NT2/D1 (cell line): ENCODE measurements around the gene SIRPD.
"Not testable (repeated sequence)": the region's sequence is repeated elsewhere in the genome, so short reads cannot be mapped to it uniquely, and the experiment has no call there.

Experiments
- DNase-seq: peaks from one replicate; pipeline ENCODE4 v3.0.0-alpha.2; 2011; ENCODE audit warnings: low read depth, low spot score
- H3K27me3 ChIP-seq: 2 replicates; pipeline ENCODE4 v1.6.0; 2011; ENCODE audit warnings: mild to moderate bottlenecking; ENCODE audit not compliant: insufficient read length, insufficient read depth
- H3K36me3 ChIP-seq: 2 replicates; pipeline ENCODE4 v1.6.1; 2011; ENCODE audit warnings: mild to moderate bottlenecking, low read length, mixed read lengths; ENCODE audit not compliant: insufficient read depth, insufficient read length
- H3K4me1 ChIP-seq: 2 replicates; pipeline ENCODE4 v1.5.1; 2011; ENCODE audit not compliant: insufficient read depth, insufficient read length
- H3K4me3 ChIP-seq: 2 replicates; pipeline ENCODE4 v1.5.1; 2011; ENCODE audit warnings: low read depth; ENCODE audit not compliant: insufficient read length
- H3K9ac ChIP-seq: 2 replicates; pipeline ENCODE4 v1.6.0; 2011; ENCODE audit warnings: low read depth; ENCODE audit not compliant: insufficient read length
- H3K9me3 ChIP-seq: 2 replicates; pipeline ENCODE4 v1.5.1; 2011; ENCODE audit warnings: mild to moderate bottlenecking, low read length; ENCODE audit not compliant: insufficient read depth
- SUZ12 ChIP-seq: IDR thresholded peaks from 2 replicates; pipeline ENCODE4 v1.6.1; 2011; ENCODE audit not compliant: insufficient read length, insufficient read depth; ENCODE audit errors: extremely low read depth
- YY1 ChIP-seq: IDR thresholded peaks from 2 replicates; pipeline ENCODE4 v1.6.1; 2011; ENCODE audit not compliant: insufficient read length, insufficient read depth
- ZNF274 ChIP-seq: IDR thresholded peaks from 2 replicates; pipeline ENCODE4 v1.6.1; 2011; ENCODE audit warnings: mild to moderate bottlenecking, low read depth, low read length

The SIRPD gene

GRCh38 chr20:1557605-1558004, at the start of gene SIRPD:
SIRPD (minus strand) TSS chr20:1557705; CDS start chr20:1557653, 52 bp downstream.
- no peaks in the 10 kb centered on the region for H3K36me3 ChIP-seq
- no peaks in the 10 kb centered on the region for H3K4me1 ChIP-seq
- H3K4me3 ChIP-seq: no peak within 1 kb of the TSS
- no peak for DNase-seq
- H3K9me3 ChIP-seq: peaks cover 8% of the 10 kb centered on the region; the same call in 1 of the 2 replicates
- H3K9ac ChIP-seq: no peak within 1 kb of the TSS
- TF ChIP-seq ZNF274 (no peak), SUZ12 (no peak), YY1 (no peak)
- no peaks in the 10 kb centered on the region for H3K27me3 ChIP-seq

DNA sequence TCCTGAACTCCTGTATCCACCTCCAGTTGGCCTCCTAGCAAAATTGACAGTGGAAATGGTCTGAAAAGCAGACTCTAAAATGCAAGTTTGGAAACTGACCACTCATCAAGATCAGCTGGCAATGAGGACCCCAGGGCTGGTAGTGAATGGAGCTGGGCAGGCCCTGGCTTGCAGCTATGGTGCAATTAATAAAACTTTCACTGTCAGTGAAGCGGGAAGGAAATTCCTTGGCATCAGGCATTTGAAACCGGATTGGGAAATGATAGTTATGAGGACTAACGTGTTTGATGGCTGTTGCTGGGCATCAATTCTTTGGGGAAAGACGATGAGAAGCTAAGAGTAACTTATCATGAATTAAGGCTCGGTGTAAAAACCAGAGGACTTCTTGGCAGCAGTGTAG, 43.2 kb upstream of the SIRPD start:
- H3K4me1 ChIP-seq: no peaks in the 10 kb centered on the region
- H3K27me3 ChIP-seq: no peaks in the 10 kb centered on the region
- no peak overlapping the region for H3K4me3 ChIP-seq
- no peak for DNase-seq
- no peaks in the 10 kb centered on the region for H3K36me3 ChIP-seq
- TF ChIP-seq ZNF274: no peak
- no peaks in the 10 kb centered on the region for H3K9me3 ChIP-seq
- H3K9ac ChIP-seq: no peak overlapping the region

DNA sequence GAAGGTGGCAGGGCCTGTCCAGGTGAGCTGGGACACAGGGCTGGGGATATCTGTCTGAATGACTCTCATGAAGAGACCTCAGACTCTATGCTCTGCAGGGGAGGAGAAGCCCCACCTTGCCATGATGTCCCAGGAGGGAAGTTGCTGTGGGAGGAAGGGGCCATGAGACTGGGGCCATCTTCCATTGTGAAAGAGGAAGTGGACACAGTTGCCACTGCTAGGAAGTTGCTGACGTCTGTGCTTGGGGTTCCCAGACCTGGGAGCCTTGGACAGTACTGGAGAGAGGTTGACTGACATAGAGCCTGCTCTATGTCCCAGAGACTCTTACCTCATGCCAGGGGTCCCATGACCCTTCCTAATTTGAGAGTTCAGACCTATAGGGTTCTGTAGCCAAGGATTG, 37.8 kb upstream of the SIRPD start:
- no peak for DNase-seq
- Histone ChIP-seq H3K4me3 (no peak overlapping the region), H3K9me3 (no peaks in the 10 kb centered on the region), H3K9ac (no peak overlapping the region), H3K4me1 (no peaks in the 10 kb centered on the region), H3K27me3 (no peaks in the 10 kb centered on the region), H3K36me3 (no peaks in the 10 kb centered on the region)
- TF ChIP-seq SUZ12: no peak

DNA sequence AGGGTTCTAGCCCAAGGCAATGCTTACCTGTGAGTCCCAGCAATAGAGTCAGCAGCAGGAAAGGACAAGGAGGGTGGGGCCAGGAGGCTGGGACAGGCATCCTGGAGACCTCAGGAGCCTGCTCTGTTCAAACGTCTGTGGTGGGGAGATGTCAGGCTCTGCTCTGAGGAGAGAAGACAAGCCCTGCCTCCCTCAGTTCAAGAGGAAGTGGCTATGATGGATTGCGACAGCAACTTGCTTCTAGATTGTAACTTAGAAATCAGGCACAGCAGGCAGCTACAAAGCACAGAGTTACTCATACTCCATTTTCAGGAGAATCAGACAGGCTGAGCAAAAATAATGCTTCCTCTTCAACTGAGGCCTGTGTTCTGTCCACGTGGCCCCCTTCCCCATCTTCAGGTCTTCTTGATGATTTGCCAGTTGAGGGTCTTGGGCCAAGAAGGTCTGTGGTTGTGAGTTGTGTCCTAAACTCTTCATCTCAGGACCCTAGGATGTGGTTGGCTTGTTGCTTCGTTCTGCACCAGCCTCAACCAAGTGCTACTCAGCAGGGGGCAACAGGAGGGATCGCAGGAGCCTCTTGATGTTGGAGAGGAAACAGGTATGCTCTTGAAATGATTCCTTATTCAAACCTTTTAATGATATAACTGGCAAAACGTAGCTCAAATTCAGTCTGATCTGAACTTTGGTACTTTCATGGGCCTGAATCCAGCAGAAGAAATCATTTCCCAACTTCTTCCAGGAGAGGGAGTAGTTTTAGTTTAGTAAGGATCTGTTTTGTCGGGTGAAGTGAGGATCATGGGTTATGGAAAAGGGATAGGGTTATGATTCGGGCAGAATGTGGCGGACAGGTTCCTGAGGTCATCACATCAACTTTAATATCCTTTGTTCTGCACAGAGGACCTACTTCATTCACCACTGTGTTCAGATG, 31.3 kb upstream of the SIRPD start:
- TF ChIP-seq SUZ12 (no peak), ZNF274 (no peak), YY1 (no peak)
- H3K4me3 ChIP-seq: no peak overlapping the region
- no peaks in the 10 kb centered on the region for H3K9me3 ChIP-seq
- H3K36me3 ChIP-seq: no peaks in the 10 kb centered on the region
- no peaks in the 10 kb centered on the region for H3K27me3 ChIP-seq
- H3K9ac ChIP-seq: no peak overlapping the region
- DNase-seq: no peak
- no peaks in the 10 kb centered on the region for H3K4me1 ChIP-seq

GRCh38 chr20:1587781-1588532, 30.5 kb upstream of the SIRPD start:
- Histone ChIP-seq H3K4me3 (no peak overlapping the region), H3K9ac (no peak overlapping the region), H3K9me3 (no peaks in the 10 kb centered on the region), H3K36me3 (no peaks in the 10 kb centered on the region), H3K4me1 (no peaks in the 10 kb centered on the region), H3K27me3 (no peaks in the 10 kb centered on the region)
- DNase-seq: no peak
- TF ChIP-seq YY1: no peak
- TF ChIP-seq SUZ12: no peak
- TF ChIP-seq ZNF274: no peak

GRCh38 chr20:1579488-1579887, 22.0 kb upstream of the SIRPD start:
- no peak overlapping the region for H3K9ac ChIP-seq
- H3K27me3 ChIP-seq: no peaks in the 10 kb centered on the region
- TF ChIP-seq ZNF274 (no peak), YY1 (no peak), SUZ12 (no peak)
- no peaks in the 10 kb centered on the region for H3K4me1 ChIP-seq
- no peaks in the 10 kb centered on the region for H3K36me3 ChIP-seq
- H3K9me3 ChIP-seq: no peaks in the 10 kb centered on the region
- no peak overlapping the region for H3K4me3 ChIP-seq
- DNase-seq: no peak

GRCh38 chr20:1577906-1578305, 20.4 kb upstream of the SIRPD start:
- Histone ChIP-seq H3K4me3 (no peak overlapping the region), H3K36me3 (no peaks in the 10 kb centered on the region), H3K27me3 (no peaks in the 10 kb centered on the region), H3K9me3 (no peaks in the 10 kb centered on the region), H3K4me1 (no peaks in the 10 kb centered on the region), H3K9ac (no peak overlapping the region)
- TF ChIP-seq YY1 (no peak), SUZ12 (no peak), ZNF274 (no peak)
- DNase-seq: no peak

DNA sequence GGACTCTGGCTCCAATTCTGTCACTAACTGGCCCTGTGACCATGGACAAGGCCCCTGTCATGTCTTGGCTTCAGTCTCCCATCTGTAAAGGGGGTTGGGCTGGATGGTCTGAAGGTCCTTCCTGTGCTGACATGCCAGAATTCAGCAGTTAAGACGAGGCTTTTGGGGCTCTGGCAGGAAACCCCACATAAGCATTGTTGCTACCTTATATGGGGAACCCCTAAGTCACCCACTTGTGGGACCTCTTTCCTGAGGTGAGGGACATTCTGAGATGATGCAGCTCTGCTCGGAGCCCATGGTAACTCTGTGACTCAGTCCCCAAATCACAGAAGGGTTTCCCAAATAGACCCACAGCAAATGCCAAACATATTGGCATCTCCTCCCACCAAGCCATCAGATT, 19.8 kb upstream of the SIRPD start:
- not testable (repeated sequence) for H3K9me3 ChIP-seq, DNase-seq, H3K36me3 ChIP-seq, H3K27me3 ChIP-seq, H3K4me3 ChIP-seq, H3K4me1 ChIP-seq, H3K9ac ChIP-seq
